Right kidney (tissue), 9 donors: ENCODE data around the gene UBTF.

Source experiments
- DNase-seq: peaks from one replicate; pipeline ENCODE4 v3.0.0-alpha.2; 2016
- long read RNA-seq, 8 donors: transcript quantifications; one replicate each; lab custom pipeline, GENCODE V29; 2026

The UBTF gene, protein sequence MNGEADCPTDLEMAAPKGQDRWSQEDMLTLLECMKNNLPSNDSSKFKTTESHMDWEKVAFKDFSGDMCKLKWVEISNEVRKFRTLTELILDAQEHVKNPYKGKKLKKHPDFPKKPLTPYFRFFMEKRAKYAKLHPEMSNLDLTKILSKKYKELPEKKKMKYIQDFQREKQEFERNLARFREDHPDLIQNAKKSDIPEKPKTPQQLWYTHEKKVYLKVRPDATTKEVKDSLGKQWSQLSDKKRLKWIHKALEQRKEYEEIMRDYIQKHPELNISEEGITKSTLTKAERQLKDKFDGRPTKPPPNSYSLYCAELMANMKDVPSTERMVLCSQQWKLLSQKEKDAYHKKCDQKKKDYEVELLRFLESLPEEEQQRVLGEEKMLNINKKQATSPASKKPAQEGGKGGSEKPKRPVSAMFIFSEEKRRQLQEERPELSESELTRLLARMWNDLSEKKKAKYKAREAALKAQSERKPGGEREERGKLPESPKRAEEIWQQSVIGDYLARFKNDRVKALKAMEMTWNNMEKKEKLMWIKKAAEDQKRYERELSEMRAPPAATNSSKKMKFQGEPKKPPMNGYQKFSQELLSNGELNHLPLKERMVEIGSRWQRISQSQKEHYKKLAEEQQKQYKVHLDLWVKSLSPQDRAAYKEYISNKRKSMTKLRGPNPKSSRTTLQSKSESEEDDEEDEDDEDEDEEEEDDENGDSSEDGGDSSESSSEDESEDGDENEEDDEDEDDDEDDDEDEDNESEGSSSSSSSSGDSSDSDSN
- long read RNA-seq, donor 1, full-length matches to known transcripts, result 10 of 16 reads
- long read RNA-seq, donor 1, partial matches to known transcripts, result 6 of 16 reads
- long read RNA-seq, donor 1, other reads (novel, unspliced or antisense), result 0 of 16 reads
- long read RNA-seq, donor 2, full-length matches to known transcripts, result 7 of 7 reads
- long read RNA-seq, donor 2, partial matches to known transcripts, result 0 of 7 reads
- long read RNA-seq, donor 2, other reads (novel, unspliced or antisense), result 0 of 7 reads
- long read RNA-seq, donor 3, partial matches to known transcripts, result 6 of 9 reads
- long read RNA-seq, donor 3, other reads (novel, unspliced or antisense), result 0 of 9 reads
- long read RNA-seq, donor 4, full-length matches to known transcripts, result 4 of 10 reads
- long read RNA-seq, donor 4, partial matches to known transcripts, result 6 of 10 reads
- long read RNA-seq, donor 4, other reads (novel, unspliced or antisense), result 0 of 10 reads
- long read RNA-seq, donor 5, full-length matches to known transcripts, result 9 of 17 reads
- long read RNA-seq, donor 5, partial matches to known transcripts, result 8 of 17 reads
- long read RNA-seq, donor 5, other reads (novel, unspliced or antisense), result 0 of 17 reads
- long read RNA-seq, donor 6, full-length matches to known transcripts, result 4 of 30 reads
- long read RNA-seq, donor 6, partial matches to known transcripts, result 26 of 30 reads
- long read RNA-seq, donor 6, other reads (novel, unspliced or antisense), result 0 of 30 reads
- long read RNA-seq, donor 7, result 0 reads
- long read RNA-seq, donor 8, full-length matches to known transcripts, result 10 of 17 reads
- long read RNA-seq, donor 8, partial matches to known transcripts, result 7 of 17 reads
- long read RNA-seq, donor 8, other reads (novel, unspliced or antisense), result 0 of 17 reads

DNA sequence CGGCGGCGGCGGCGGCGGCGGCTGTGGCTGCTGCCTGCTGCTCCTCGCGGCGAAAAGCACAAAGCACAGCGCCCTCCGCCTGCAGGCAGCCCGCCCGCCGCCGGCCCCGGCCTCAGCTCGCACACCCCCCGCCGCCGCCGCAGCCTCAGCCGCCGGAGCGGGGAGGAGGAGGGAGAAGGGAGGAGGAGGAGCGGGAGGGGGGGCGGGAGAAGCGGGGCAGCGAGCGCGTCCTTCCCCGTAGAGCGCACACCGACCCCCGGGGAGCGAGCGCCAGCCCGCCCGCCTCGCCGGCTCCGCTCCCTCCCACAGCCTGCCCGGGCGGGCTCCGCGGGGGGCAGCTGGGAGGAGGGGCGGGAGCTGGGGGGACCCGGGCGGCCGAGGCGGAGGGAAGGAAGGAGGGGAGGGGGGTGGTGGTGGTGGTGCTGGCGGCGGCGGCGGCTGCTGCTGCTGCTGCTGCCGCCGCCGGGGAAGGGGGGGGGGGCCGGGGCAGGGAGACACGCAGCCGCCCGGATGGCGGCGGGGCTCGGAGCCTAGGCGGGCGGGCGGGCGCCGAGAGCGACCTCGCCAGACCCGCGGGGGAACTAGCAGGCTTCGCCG is at the start of gene UBTF:
TSS of gene UBTF (minus strand) at position 60 of the 597 bp plus-strand sequence. CDS start 1,446 bp downstream, outside the sequence.
- no peak for DNase-seq

DNA sequence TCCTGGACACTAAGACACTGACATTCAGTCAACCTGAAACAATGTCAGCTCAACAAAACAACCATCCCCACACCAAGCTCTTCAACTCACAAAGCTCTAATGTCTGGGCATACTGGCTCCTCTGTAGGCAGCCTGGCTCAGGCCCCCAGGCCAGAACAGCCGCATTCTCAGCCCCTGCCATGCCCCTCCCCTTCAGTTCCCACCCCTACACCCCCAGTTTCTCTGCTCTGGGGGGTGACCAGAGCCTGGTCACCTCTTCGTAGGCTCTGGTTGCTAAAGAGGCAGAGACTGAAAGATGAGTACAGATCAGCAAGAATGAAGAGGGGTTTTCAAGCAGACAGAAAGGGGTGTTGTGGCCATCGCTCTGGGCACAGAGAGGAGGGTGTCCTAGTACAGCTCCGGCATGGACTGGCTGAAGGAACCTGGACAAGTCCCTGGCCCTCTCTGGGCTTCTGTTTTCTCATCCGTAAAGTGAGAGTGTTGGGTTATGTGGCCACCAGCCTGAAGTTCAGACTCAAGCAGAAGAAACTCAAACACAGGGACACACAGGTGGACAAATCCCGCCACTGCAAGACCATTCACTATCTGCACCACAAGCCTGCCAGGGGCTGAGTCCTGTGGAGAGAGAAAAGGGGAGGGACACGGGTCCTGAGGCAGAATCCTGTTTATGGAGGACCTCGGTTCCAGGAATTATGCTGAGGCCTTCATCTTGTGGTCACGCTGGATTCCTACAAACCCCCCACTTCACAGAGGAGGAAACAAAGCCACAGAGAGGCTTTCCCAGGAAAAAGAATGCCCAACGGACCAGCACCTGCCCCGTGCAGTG is 49.4 kb upstream of the UBTF start:
- no peak for DNase-seq

DNA sequence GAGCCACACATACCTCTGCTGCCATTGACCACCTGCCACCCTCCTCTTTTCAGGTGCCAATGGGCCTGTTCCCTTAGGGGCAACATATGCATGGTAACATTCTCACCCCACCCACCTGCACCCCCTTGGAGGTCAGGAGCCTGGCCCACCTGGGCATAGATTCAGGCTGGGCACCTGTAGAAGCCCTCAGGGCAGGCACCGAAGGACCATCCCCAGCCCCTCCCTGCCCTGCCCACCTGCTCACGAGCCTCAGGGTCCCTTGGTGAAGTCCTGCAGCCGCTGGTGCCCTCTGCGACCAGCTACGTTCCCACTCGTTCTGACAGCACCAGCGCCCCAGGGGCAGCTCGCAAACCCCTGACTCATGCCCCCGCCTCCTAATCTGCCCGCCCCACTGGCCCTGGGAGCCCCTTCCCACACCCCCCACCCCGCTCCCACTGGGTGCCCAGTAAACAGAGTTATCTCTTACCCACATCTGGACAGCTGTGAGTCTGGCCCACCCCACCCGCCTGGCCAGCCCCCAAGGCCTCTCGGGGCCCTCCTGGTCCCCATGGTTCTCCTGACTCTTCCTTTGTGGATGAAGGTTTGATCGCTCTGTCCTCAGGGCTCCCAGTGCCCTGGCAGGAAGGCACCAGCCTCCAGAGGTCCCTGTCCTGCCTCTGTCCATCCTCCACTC is 48.5 kb upstream of the UBTF start, which contains the start of gene SLC4A1:
TSS of gene SLC4A1 (minus strand) at position 318 of the 673 bp plus-strand sequence. CDS start 5,269 bp downstream, outside the sequence.
- DNase-seq, result no peak

DNA sequence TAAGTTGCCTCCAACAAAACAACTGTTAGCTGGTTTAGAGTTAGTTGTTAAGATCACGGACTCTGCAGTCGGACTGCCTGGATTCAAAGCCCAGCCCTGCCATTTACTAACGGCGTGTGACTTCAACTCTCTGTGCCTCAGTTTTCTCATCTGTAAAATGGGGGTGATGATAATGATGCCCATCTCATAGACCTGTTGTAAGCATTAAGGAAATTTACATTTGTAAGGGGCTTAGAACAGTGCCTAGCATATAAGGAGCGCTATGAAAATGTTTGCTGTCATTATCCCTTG is 47.6 kb upstream of the UBTF start:
- DNase-seq, result no peak

DNA sequence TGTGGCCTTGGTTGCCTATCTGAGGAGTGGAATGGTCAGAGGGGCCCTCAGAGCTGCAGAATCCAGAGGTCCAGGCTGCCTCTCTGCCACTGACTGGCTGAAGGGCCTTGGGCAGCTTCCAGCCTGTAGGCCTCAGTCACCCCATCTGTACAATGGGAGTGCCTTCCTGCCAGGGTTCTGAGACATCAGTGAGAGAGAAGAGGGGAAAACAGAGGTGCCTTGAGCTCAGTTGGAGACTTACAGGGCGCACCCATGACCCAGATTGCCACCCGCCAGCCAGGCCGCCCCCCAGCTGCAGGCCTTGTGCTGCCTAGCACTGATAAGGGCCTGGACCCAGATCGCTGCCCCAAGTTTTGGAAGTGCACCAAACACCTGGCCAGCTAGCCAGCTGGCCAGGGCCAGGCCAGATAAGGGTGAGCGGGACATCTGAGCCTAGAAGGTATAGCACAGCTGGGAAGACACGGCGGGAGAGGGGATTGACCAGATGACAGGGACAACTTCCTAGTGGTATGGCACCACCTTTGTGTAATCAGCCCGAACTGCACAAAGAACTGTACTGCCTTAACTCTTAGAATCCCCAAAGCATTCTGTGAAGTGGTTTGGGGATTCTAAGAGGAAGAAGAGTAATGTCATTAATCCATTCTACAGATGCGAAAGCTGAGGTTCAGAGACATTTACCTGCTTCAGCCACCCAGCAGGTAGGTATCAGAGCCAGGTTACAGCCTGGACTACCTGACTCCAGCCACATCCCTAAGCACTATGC is 47.1 kb upstream of the UBTF start:
- DNase-seq, result no peak

DNA sequence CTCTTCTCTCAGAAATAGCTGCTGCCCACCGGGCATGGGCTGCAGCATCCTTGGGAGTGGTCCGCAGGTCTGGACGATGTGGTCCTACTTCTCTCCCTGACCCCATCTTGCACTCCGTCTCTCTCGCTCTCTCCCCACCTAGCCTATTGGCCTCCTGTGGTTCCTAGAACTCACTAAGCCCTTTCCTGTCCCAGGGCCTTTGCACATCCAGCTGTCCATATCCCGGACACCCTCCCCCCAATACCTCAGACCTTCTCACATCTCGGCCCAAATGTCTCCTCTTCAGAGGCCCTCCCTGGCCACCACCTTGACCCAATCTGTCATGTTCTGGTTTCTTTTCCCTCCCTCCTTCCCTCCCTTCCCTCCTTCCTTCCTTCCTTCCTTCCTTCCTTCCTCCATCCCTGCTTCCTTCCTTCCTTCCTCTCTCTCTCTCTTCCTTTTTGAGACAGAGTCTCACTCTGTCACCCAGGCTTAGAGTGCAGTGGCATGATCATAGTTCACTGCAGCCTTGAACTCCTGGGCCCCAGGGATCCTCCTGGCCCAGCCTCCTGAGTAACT is 43.9 kb upstream of the UBTF start:
- no peak for DNase-seq

DNA sequence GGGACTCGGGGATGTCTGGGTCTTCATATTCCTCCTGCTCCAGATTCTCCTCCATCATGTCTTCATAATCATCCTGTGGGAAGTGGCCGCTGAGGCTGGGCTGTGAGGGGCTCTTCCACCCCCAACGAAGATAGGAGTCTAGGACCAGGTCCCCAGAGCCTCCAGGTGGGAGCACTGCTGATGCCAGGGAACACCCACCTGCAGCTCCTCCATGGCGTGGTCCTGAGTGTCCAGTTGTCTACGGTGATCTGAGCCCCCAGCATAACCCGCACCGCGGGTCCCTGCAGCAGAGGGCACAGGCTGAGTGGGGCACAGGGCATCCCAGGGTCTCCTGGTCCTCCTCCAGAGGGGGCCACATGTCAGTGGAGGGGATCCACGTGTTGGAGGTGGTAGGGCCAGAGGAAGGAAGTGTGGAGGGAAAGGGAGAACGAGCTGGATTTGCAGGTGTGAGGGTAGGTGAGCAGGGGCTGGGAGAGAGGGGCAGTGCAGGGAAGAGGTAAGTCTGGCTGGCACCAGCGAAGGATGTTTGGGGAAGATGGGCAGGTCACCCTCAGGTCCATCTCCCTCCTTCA is 43.3 kb upstream of the UBTF start:
- DNase-seq, result no peak

DNA sequence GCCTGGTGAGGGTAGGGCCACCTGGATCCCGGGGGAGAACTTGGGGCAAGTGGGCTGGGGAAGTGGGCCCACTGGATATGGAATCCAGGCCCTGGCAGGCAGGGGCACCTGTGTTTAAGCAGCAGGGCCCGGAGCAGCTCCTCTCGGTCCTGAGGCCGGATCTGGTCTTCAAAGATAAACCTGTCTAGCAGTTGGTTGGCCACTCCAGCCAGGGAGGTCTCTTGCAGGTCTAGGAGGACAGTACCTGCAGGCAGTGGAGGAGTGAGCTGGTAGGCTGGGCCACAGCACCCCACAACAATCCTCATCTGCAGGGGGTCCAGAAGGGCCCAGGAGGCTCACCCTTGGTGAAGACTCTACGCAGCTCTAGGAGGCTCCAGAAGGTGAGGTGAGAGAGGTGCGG is 40.8 kb upstream of the UBTF start:
- DNase-seq, result no peak

DNA sequence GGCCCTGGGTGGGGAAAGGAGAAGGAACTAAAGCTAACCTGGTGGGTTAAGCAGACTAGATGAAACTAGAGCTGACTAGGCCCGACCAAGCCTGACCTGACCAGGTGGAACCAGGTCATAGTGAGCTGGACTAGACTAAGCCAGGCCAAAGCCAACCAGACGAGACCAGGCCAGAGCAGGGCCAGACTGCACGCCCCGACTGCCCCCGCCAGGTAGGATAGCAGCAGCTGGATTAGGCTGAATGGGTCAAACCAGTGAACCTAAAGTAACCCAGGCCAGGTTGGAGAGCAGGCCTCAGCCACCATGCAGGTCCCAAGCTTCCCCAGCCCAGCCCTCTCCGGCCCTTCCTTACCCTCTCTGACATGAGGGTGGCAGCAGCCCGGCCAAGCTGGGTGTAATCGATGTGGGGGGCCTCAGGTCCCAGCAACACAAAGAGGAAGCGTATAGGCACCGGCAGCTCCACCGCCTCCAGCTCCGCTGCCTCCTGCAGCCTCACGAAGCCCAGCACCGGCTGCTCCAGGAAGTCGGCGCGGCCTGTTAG is 39.4 kb upstream of the UBTF start:
- DNase-seq, result peak; percentile 28

DNA sequence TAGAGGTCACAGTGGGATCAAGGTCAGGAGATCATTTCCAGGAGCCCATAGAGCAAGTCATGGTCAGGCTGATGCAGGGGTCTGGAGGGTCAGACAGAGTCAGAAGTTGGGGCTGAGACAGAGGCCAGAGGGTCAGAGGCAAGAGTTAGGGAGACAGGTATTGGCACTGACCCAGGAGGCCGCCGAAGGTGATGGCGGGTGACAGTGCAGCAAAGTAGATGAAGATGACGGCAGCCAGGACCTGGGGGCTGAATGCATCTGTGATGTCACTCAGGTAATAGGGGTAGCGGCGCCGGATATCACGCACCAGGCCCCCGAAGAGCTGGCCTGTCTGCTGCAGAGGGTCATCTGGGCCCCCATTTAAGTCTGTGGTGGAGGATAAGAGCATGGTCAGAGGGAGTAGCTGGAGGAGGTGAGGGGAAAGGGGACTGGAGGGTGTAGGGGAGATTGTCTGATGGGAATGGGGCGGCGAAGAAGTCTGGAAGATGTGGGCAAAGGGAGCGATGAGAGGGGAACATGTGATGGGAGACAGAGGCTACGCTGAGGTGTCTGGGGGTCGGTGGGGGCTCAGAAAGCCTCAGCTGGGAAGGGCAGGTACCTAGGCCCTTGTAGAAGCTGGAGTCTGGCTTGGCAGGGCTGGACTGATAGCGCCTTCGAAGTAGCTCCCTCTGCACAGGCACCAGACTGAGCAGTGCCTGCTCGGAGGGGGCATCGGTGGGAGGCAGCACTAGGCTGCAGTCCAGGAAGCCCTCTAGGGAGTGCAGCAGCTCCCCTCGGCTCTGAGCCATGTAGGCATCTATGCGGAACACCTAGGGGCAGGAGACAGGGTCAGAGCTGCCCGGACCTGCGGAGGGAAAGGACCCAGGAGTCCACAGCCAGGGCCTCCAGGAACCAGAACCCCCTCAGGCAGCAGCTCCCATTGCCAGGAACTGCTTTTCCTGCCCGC is 38.6 kb upstream of the UBTF start:
- peak; percentile 26 for DNase-seq

DNA sequence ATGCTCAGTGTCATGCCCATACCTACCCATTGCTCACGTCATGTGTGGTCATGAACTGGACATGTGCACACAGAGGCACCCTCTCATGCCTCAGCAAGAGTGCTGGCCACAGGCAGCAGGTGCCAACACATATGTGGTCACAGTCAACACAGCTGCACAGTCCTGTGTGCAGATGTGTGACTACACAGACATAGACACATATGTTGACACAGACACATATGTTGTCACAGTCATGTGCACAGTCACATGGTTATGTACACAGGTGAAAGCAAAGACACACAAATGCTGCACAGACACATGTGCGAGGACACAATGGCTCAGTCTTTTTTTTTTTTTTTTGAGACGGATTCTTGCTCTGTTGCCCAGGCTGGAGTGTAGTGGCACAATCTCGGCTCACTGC is 37.2 kb upstream of the UBTF start:
- DNase-seq, result no peak

DNA sequence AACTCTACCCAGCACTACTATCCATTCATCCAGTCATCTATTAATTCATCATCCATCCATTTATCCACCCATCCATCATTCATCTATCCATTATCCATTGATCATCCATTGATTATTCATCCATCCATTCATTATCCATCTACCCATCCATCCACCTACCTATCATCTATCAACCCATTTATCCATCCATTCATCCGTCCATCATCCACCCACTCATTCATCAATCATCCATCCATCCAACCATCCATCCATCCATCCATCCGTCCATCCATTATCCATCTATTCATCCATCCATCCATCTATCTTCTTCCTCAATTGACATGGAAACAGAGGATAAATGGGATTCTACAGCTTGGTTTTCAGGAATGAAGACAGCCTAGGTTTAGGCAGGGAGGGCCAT is 36.4 kb upstream of the UBTF start:
- DNase-seq, result no peak

DNA sequence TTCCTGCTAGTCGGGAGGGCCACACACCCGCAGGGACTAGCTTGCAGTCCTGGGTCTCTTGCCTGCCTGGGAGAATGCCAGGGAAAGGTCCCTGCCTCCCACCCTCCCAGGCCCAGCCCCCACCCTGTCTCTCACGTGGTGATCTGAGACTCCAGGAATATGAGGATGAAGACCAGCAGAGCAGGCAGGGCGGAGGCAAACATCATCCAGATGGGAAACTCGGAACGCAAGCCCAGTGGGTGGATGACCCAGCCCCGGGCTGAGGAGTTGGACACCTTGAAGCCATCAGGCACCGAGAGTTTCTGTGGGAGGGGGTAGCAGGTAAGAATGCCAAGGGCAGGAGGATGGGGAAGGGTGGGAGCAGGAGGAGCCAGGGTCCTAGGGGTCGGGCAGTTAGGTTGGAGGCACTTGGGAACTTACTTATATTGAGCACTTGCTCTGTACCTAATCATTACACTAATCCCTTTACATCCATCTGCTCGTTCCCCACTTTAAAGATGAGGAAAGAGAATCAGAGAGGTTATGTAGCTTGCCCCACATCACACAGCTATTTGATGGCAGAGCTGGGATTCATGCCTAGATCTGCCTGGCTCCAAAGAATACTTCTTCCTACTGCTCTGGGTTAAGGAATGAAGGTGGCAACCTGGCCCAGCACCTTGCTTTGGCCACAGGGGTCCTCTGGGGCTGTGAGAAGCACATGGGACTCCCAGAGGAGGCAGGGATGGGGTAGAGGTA is 35.1 kb upstream of the UBTF start:
- DNase-seq, result no peak

DNA sequence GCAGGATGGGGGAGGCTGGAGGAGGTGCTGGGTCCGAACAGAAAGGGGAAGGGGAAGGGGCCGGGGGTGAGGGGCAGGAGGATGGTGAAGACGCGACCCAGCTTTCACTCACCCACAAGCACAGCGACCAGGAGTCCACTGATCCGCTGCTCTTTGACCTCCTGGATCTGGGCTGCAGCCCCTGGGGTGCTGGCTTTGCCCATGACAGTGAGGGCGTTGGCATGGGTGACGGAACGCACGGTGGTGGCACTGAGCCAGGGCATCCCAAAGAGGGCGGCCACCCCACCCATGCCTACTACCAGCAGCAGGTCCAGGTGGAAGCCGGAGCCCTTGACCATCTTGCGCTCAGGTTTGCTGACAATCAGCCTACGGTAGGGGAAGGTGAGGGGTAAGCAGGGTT is 33.5 kb upstream of the UBTF start:
- no peak for DNase-seq

DNA sequence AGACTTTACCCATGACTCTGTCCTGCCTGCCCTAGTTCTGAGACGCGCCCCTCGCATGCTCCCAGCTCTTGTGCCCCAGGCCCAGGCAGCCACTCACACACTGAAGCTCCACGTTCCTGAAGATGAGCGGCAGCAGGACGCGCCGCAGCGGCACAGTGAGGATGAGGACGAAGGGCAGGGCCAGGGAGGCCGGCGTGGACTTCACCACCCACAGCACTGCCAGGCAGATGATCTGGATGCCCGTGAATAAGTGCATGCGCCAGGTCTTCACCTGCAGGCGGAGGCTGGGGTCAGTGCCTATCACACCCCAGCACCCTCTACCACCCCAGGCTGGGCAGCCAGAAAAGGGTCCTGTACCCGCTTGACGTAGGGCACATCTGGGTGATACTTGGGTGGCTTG is 31.6 kb upstream of the UBTF start:
- no peak for DNase-seq
